Upper lobe of left lung (tissue), 6 donors: Measurements from ENCODE around the gene IPO9. TPM values are rescaled to one million over a fixed set of nuclear protein-coding genes. Genes with fewer than 3 reads are reported as not detected.

Source experiments
- ATAC-seq, 2 donors: fragments of 200-7000 bp; cut with Tn5 transposase; one replicate each; pipeline ENCODE4 v1.9.1; 2022; ENCODE audit warnings: mild to moderate bottlenecking in 2 of 2, moderate library complexity in 2 of 2; ENCODE audit not compliant: low FRiP score in 2 of 2
- DNase-seq, 2 donors: peaks; one replicate each; pipeline ENCODE4 v3.0.0-alpha.2; 2019 to 2020
- H3K27ac ChIP-seq, 4 donors: fragments of 200-600 bp; sonication (generic); one replicate each; pipeline ENCODE4 v1.5.1; 2016 to 2019
- H3K27me3 ChIP-seq, 4 donors: fragments of 200-600 bp; sonication (generic); one replicate each; pipeline ENCODE4 v1.5.1; 2017 to 2019
- H3K36me3 ChIP-seq, 4 donors: fragments of 200-600 bp; sonication (generic); one replicate each; pipeline ENCODE4 v1.5.1; 2016 to 2019
- H3K4me1 ChIP-seq, 4 donors: fragments of 200-600 bp; sonication (generic); one replicate each; pipeline ENCODE4 v1.5.1; 2018 to 2019
- H3K4me3 ChIP-seq, 4 donors: fragments of 200-600 bp; sonication (generic); one replicate each; pipeline ENCODE4 v1.5.1; 2017 to 2019; ENCODE audit warnings: mild to moderate bottlenecking in 2 of 4, moderate library complexity in 1 of 4
- H3K9me3 ChIP-seq, 4 donors: fragments of 200-600 bp; sonication (generic); one replicate each; pipeline ENCODE4 v1.5.1; 2018 to 2019
- CTCF ChIP-seq, 6 experiments: fragments of 450-650 bp in 4 of 6; fragments of 200-600 bp in 2 of 6; sonication (generic) in 2 of 6; IDR thresholded peaks; one replicate each; pipeline ENCODE4 v1.5.1; 2016 to 2019; ENCODE audit warnings: antibody characterized with exemption in 6 of 6
- EP300 ChIP-seq, 4 donors: sonication (generic); formaldehyde crosslinking; IDR thresholded peaks; one replicate each; pipeline ENCODE4 v1.5.1; 2017; ENCODE audit warnings: antibody characterized with exemption in 4 of 4, control low read depth in 2 of 4
- POLR2A ChIP-seq, 4 donors: fragments of 450-650 bp; IDR thresholded peaks; one replicate each; pipeline ENCODE4 v1.5.1; 2016 to 2017; ENCODE audit warnings: antibody characterized with exemption in 4 of 4, mild to moderate bottlenecking in 2 of 4
- POLR2AphosphoS5 ChIP-seq, 2 donors: sonication (generic); formaldehyde crosslinking; IDR thresholded peaks; one replicate each; pipeline ENCODE4 v1.5.1; 2017; ENCODE audit warnings: antibody characterized with exemption in 2 of 2
- WGBS, 2 donors: methylation state at CpG; one replicate each; pipeline ENCODE4 v1.1.5; 2017 to 2018; 5-methylcytosine and 5-hydroxymethylcytosine counted together
- total RNA-seq, 6 donors: library from RNA; depleted of rRNA in 4 of 6; stranded (reverse); fragments of >200 nt in 4 of 6; gene quantifications; one replicate each; pipeline versions ENCODE4 v1.1.0 to v1.2.1, GENCODE V29; 2016 to 2021
- donor health status: DM: no; HTN: no; CAD: no; lungs with moderate emphysema.
- donor health status: DM: no; HTN: yes; CAD: no; lungs with severe emphysema.

The IPO9 gene
- total RNA-seq, 6 donors from 2014 or later, result 22.8 to 46.7 (median 35.7) TPM

- Histone ChIP-seq H3K36me3 (no peaks in the 10 kb centered on the region), H3K27me3 (no peaks in the 10 kb centered on the region), H3K27ac (no peak overlapping the region), H3K4me1 (peaks cover 11 to 20% (median 16%) of the 10 kb centered on the region in 4 donors), H3K4me3 (no peak overlapping the region), H3K9me3 (no peaks in the 10 kb centered on the region)
- 77 to 90% methylated on average over 2 to 3 of the region's 3 CpGs for WGBS, 2 donors
- no peak for ATAC-seq
- DNase-seq, result no peak
- TF ChIP-seq POLR2AphosphoS5 (IDR thresholded peaks at IDR 0.05), result no peak
- no peak for TF ChIP-seq POLR2A (IDR thresholded peaks at IDR 0.05)
- TF ChIP-seq EP300 (IDR thresholded peaks at IDR 0.05), result no peak
- TF ChIP-seq CTCF (IDR thresholded peaks at IDR 0.05), result no peak
Observed at GRCh38 chr1:201890806-201891450, 62.0 kb downstream of the IPO9 start.

DNA sequence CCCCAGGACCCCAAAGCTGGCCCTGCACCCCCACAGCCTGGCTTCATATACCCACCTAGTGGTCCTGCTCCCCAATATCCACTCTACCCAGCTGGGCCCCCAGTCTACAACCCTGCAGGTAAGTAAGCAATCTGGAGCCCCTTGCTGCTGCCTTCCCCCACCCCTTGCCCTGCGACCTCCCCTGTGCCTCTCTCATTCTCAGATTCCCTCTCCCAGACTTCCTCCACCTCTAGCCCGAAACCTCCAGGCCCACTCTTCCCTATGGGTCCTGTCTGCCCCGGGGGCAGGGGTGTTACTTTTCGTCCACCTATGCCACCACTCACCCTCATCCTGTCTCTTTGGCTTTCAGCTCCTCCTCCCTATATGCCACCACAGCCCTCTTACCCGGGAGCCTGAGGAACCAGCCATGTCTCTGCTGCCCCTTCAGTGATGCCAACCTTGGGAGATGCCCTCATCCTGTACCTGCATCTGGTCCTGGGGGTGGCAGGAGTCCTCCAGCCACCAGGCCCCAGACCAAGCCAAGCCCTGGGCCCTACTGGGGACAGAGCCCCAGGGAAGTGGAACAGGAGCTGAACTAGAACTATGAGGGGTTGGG lies 62.6 kb downstream of the IPO9 start:
- ATAC-seq (no peak), DNase-seq (no peak)
- no peaks in the 10 kb centered on the region for H3K9me3 ChIP-seq
- peaks cover 12 to 24% (median 18%) of the 10 kb centered on the region in 4 donors for H3K4me1 ChIP-seq
- no peaks in the 10 kb centered on the region for H3K36me3 ChIP-seq
- TF ChIP-seq POLR2AphosphoS5 (IDR thresholded peaks at IDR 0.05), result no peak
- no peak for TF ChIP-seq EP300 (IDR thresholded peaks at IDR 0.05)
- no peak for TF ChIP-seq POLR2A (IDR thresholded peaks at IDR 0.05)
- no peak for TF ChIP-seq CTCF (IDR thresholded peaks at IDR 0.05)
- WGBS, 2 donors, result 82 to 91% methylated on average over 5 of the region's 5 CpGs
- no peak overlapping the region for H3K27ac ChIP-seq
- H3K27me3 ChIP-seq, result no peaks in the 10 kb centered on the region
- no peak overlapping the region for H3K4me3 ChIP-seq

DNA sequence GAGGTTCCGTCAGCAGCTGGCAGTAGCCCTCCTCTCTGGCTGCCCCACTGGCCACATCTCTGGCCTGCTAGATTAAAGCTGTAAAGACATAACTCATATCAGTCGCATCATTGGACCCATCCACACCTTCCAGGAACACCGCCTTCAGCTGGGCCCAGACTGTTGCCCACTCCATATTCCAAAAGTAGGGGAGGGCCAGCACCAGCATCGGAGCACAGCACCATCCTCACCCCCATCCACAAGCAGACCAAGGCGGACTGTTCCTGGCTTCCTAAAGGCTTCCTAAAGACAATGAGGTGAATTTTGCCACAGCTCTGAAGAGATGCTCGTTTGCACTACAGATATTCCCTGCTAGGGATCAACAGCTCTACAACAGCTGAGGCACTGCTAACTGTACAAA lies 63.3 kb downstream of the IPO9 start:
- H3K4me1 ChIP-seq, result peaks cover 12 to 25% (median 18%) of the 10 kb centered on the region in 4 donors
- no peaks in the 10 kb centered on the region for H3K27me3 ChIP-seq
- no peak overlapping the region for H3K27ac ChIP-seq
- no peaks in the 10 kb centered on the region for H3K36me3 ChIP-seq
- 92 to 100% methylated on average over 2 to 6 of the region's 6 CpGs for WGBS, 2 donors
- no peak for TF ChIP-seq EP300 (IDR thresholded peaks at IDR 0.05)
- no peak for TF ChIP-seq CTCF (IDR thresholded peaks at IDR 0.05)
- no peak for TF ChIP-seq POLR2AphosphoS5 (IDR thresholded peaks at IDR 0.05)
- TF ChIP-seq POLR2A (IDR thresholded peaks at IDR 0.05), result no peak
- no peak overlapping the region for H3K4me3 ChIP-seq
- H3K9me3 ChIP-seq, result no peaks in the 10 kb centered on the region
- ATAC-seq (no peak), DNase-seq (no peak)

DNA sequence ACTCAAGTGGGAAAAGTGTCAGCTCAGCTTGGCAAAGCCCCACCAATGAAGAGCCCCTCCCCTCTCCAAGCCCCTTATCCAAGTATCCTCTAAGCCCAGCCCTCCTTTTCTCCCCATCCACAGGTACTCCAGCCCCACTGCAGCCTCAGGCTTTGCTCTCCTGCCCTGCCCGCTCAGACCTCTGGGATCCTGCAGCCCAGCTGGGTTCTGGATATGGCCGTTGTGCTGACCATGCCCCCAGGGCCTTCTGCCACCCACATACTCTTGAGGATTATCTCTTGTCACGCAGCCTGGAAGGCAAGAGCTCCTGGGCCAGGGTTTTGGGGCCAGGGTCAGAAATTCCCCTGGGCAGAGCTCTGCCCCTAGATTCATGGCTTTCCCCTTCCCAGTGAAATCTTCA lies 64.5 kb downstream of the IPO9 start:
- no peak for ATAC-seq
- WGBS, 2 donors, result 78 to 80% methylated on average over 3 of the region's 3 CpGs
- Histone ChIP-seq H3K4me1 (peaks cover 9 to 19% (median 12%) of the 10 kb centered on the region in 4 donors), H3K36me3 (peaks cover 0 to 8% (median 0%) of the 10 kb centered on the region in 4 donors), H3K9me3 (no peaks in the 10 kb centered on the region), H3K27me3 (no peaks in the 10 kb centered on the region), H3K4me3 (no peak overlapping the region), H3K27ac (no peak overlapping the region)
- no peak for TF ChIP-seq EP300 (IDR thresholded peaks at IDR 0.05)
- no peak for TF ChIP-seq POLR2A (IDR thresholded peaks at IDR 0.05)
- no peak for TF ChIP-seq POLR2AphosphoS5 (IDR thresholded peaks at IDR 0.05)
- no peak for TF ChIP-seq CTCF (IDR thresholded peaks at IDR 0.05)
- no peak for DNase-seq
